ENCODE data around the gene SUN1.

Gene SUN1

GRCh38 chr7:892648-893593 is 60.6 kb downstream of the SUN1 start:
- DNase-seq (ENCODE audit: low read depth): no peak

GRCh38 chr7:893686-894085 is 61.4 kb downstream of the SUN1 start:
- no peak for DNase-seq (ENCODE audit: low read depth)

GRCh38 chr7:894164-894867 is 62.0 kb downstream of the SUN1 start:
- DNase-seq (ENCODE audit: low read depth): no peak

GRCh38 chr7:894927-895450 is 62.7 kb downstream of the SUN1 start:
- no peak for DNase-seq (ENCODE audit: low read depth)

- DNase-seq (ENCODE audit: low read depth): no peak
These were observed 63.3 kb downstream of the SUN1 start for GRCh38 chr7:895451-896052.

- no peak for DNase-seq (ENCODE audit: low read depth)
These were observed 64.2 kb downstream of the SUN1 start for GRCh38 chr7:896346-897075.

GRCh38 chr7:897086-897485 is 64.8 kb downstream of the SUN1 start:
- DNase-seq (ENCODE audit: low read depth): no peak

- no peak for DNase-seq (ENCODE audit: low read depth)
These were observed 65.6 kb downstream of the SUN1 start for GRCh38 chr7:897771-898376.

- DNase-seq (ENCODE audit: low read depth): no peak
These were observed 66.2 kb downstream of the SUN1 start for GRCh38 chr7:898460-898854.

GRCh38 chr7:898855-899681 is 66.8 kb downstream of the SUN1 start:
- no peak for DNase-seq (ENCODE audit: low read depth)

- DNase-seq (ENCODE audit: low read depth): no peak
These were observed 67.5 kb downstream of the SUN1 start for GRCh38 chr7:899806-900205.

- DNase-seq (ENCODE audit: low read depth): no peak
These were observed 68.2 kb downstream of the SUN1 start for GRCh38 chr7:900331-901040.

GRCh38 chr7:901041-901387 is 68.7 kb downstream of the SUN1 start:
- DNase-seq (ENCODE audit: low read depth): no peak

GRCh38 chr7:901388-902154 is 69.3 kb downstream of the SUN1 start:
- peak; percentile 74 for DNase-seq (ENCODE audit: low read depth)

- DNase-seq (ENCODE audit: low read depth): no peak
These were observed 70.7 kb downstream of the SUN1 start for GRCh38 chr7:902996-903395.

GRCh38 chr7:903921-904755 is 71.9 kb downstream of the SUN1 start:
- no peak for DNase-seq (ENCODE audit: low read depth)

GRCh38 chr7:904847-905246 is 72.6 kb downstream of the SUN1 start:
- no peak for DNase-seq (ENCODE audit: low read depth)

- DNase-seq (ENCODE audit: low read depth): no peak
These were observed 74.5 kb downstream of the SUN1 start for GRCh38 chr7:906776-907157.
